Measurements from ENCODE around the gene NECTIN3. TPM values are rescaled to one million over a fixed set of nuclear protein-coding genes. Genes with fewer than 3 reads are reported as not detected.

The NECTIN3 gene, protein sequence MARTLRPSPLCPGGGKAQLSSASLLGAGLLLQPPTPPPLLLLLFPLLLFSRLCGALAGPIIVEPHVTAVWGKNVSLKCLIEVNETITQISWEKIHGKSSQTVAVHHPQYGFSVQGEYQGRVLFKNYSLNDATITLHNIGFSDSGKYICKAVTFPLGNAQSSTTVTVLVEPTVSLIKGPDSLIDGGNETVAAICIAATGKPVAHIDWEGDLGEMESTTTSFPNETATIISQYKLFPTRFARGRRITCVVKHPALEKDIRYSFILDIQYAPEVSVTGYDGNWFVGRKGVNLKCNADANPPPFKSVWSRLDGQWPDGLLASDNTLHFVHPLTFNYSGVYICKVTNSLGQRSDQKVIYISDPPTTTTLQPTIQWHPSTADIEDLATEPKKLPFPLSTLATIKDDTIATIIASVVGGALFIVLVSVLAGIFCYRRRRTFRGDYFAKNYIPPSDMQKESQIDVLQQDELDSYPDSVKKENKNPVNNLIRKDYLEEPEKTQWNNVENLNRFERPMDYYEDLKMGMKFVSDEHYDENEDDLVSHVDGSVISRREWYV
- total RNA-seq, result 3.0 and 4.4 TPM in 2 replicates

DNA sequence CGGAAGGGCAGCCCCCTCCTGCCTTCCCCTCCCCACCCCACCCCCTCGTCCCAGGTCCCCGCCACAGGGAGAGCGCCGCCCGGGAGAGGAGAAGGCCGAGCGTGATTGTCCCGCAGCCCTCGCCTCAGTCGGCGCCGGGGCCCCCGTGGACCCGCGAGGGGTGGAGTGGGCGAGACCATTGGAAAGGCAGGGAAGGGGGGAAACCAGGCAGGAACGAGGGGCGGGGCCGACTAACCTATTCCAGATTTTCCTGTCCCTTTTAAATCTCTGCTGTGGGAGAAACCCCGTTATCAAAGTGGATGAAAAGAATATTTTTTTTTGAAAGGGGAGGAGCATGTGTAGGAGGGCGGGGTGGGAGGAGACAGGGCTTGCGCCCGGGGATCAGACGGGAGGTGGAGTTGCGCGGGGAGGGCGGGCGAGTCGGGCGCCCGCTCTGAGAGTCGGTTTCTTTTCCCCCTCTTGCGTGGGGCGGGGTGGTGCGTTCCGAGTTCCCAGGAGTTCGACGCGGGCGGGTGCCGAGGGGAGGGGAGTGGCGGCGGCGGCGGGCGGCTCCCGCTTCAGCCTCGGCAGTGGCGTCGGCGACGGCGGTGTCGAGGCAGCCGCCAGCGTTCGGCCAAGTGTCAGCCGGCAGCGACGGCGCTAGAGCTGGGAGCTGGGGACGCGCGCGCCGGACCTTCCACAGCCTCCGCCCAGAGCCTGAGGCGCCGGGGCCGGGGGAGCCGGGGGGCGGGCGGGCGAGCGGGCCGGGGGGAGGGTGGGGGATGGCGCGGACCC is at the start of gene NECTIN3:
Gene NECTIN3, plus strand, starts transcription at position 560 of the 774 bp plus-strand sequence. Its CDS starts 202 bp downstream, at position 762.
- no peaks in the 10 kb centered on the region for H3K36me3 Mint-ChIP-seq (ENCODE audit: low read depth)
- H3K27ac Mint-ChIP-seq, result peak within 1 kb of the TSS; percentile 87
- intact Hi-C loops (cut with micrococcal nuclease), result loop anchor here (1.0 to 10.0 kb wide), 6 partner anchors 167 to 903 kb away; partner anchors contain the start of gene ABHD10
- H3K9me3 Mint-ChIP-seq, result no peaks in the 10 kb centered on the region
- H3K4me1 Mint-ChIP-seq, result peaks cover 30% of the 10 kb centered on the region
- H3K27me3 Mint-ChIP-seq, result peaks cover 55% of the 10 kb centered on the region
- peak; percentile 94 for DNase-seq
- peak within 1 kb of the TSS; percentile 94 for H3K4me3 Mint-ChIP-seq

DNA sequence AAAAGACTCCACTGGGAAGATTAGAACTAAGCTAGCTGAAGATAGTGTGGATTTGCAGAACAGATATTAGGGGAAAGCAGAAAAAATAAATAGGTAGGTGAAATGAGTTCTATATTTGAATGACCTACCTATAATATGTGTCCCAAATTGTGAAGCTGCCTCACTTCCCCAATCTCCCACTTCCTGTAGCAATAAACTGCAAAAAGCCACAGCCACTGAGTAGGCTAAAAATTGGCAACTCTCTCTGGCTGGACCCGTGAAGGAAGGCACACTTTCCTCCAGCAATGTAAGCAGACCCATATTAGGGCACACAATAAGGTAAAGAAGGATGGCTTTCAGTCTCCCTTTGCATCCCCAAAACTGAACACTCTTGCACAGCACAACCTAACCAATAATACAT is 43.7 kb upstream of the NECTIN3 start:
- no peaks in the 10 kb centered on the region for H3K4me1 Mint-ChIP-seq
- no peak for DNase-seq
- H3K36me3 Mint-ChIP-seq (ENCODE audit: low read depth), result no peaks in the 10 kb centered on the region
- H3K9me3 Mint-ChIP-seq, result no peaks in the 10 kb centered on the region
- no peak overlapping the region for H3K4me3 Mint-ChIP-seq
- intact Hi-C loops (cut with micrococcal nuclease), result no loop called here
- H3K27me3 Mint-ChIP-seq, result peaks cover 19% of the 10 kb centered on the region
- H3K27ac Mint-ChIP-seq, result no peak overlapping the region

DNA sequence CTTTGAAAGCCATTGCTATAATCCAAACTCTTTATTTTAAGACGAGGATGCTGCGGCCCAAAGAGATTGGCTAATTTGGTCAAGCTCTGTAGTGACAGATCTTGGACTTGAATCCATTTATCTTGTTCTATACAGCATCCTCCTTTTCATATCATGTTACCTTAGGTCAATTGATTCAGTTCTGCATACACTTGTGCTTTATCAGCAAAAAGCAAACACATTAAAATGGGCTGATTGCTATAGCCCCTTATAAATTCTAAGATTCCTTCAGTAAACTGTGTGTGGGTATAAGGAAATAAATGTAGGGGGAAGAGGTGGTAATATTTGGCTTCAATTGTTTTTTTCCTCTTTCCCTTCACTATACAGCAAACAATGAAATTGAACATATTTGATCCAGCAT is 40.1 kb upstream of the NECTIN3 start:
- Mint-ChIP-seq H3K4me3 (no peak overlapping the region), H3K4me1 (no peaks in the 10 kb centered on the region), H3K9me3 (no peaks in the 10 kb centered on the region), H3K27me3 (peaks cover 19% of the 10 kb centered on the region), H3K36me3 (ENCODE audit: low read depth) (no peaks in the 10 kb centered on the region), H3K27ac (no peak overlapping the region)
- no peak for DNase-seq
- intact Hi-C loops (cut with micrococcal nuclease), result no loop called here

DNA sequence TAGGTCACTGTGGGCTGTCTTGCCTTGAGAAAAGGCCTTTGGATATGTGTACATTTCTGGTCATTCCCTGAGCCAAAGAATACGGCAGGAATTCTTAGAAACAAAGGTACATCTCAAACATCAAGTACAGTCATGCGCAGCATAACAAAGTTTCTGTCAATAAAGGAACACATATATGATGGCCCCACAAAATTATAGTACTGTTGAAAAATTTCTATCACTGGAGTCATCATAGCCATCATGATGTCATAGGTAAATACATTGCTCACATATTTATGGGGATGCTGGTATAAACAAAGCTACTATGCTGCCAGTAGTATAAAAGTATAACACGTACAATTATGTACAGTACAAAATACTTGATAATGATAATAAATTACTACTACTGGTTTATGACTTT is 38.9 kb upstream of the NECTIN3 start:
- no peaks in the 10 kb centered on the region for H3K4me1 Mint-ChIP-seq
- intact Hi-C loops (cut with micrococcal nuclease), result no loop called here
- H3K36me3 Mint-ChIP-seq (ENCODE audit: low read depth), result no peaks in the 10 kb centered on the region
- H3K27me3 Mint-ChIP-seq, result peaks cover 15% of the 10 kb centered on the region
- H3K27ac Mint-ChIP-seq, result no peak overlapping the region
- H3K9me3 Mint-ChIP-seq, result peaks cover 7% of the 10 kb centered on the region
- no peak overlapping the region for H3K4me3 Mint-ChIP-seq
- DNase-seq, result no peak

DNA sequence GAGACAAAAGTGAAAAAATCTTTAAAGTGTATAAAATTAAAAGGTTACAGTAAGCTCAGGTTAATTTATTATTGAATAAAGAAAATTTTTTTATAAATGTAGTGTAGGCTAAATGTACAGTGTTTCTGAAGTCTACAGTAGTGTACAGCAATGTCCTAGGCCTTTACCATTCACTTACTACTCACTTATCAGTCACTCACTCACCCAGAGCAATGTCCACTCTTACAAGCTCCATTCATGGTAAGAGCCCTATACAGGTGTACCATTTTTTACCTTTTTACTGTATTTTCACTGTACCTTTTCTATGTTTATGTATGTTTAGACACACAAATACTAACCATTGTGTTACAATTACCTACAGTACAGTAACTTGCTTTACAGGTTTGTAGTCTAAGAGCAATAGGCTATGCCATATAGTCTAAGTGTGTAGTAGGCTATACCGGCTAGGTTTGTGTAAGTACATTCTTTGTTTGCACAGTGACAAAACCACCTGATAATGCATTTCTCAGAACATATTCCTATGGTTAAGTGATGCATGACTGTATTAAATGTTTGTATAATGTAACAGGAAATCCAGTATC is 38.1 kb upstream of the NECTIN3 start:
- Mint-ChIP-seq H3K27ac (no peak overlapping the region), H3K9me3 (peaks cover 11% of the 10 kb centered on the region), H3K4me1 (no peaks in the 10 kb centered on the region), H3K4me3 (no peak overlapping the region), H3K36me3 (ENCODE audit: low read depth) (no peaks in the 10 kb centered on the region), H3K27me3 (peaks cover 12% of the 10 kb centered on the region)
- intact Hi-C loops (cut with micrococcal nuclease), result no loop called here
- DNase-seq, result no peak

DNA sequence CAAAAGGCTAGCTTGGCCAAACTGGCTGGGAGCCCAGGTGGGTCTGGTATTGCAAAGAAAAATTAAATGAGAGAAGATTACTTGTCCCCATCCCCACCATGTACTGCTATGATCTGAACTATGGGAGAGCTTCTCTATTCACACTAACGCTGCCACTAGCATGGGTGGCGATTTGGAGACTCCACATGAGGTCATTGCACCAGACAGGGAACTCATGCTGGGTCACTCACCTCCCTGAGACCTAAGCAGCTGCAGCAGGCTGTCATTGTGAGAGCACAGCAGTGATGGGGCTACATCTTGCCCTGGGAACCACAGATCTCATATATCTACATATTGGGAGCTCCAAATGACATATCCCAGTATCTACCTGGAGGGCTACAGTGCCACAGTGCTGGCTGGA is 36.3 kb upstream of the NECTIN3 start:
- no peaks in the 10 kb centered on the region for H3K36me3 Mint-ChIP-seq (ENCODE audit: low read depth)
- H3K27ac Mint-ChIP-seq, result no peak overlapping the region
- no peaks in the 10 kb centered on the region for H3K4me1 Mint-ChIP-seq
- peaks cover 16% of the 10 kb centered on the region for H3K9me3 Mint-ChIP-seq
- peaks cover 9% of the 10 kb centered on the region for H3K27me3 Mint-ChIP-seq
- DNase-seq, result no peak
- no peak overlapping the region for H3K4me3 Mint-ChIP-seq
- intact Hi-C loops (cut with micrococcal nuclease), result no loop called here

DNA sequence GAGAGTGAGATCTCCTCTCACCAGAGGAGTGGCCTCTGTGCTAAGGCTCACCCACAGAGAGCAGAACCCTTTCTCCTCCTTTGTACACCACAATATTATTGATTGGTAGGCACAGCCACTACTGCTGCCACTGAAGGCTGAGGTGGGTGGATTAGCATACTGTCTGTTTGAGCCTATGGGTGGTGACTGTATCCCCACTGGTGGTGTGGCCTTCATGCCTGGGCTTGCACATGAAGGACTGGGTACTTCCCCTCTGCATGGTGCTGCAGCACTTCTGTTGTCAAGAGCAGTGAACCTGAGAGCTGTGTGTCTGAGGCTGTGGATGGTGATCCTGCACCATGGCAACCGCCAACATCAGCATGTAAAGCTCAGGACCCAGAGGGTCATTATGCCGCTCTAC is 35.7 kb upstream of the NECTIN3 start:
- Mint-ChIP-seq H3K36me3 (ENCODE audit: low read depth) (no peaks in the 10 kb centered on the region), H3K9me3 (peaks cover 16% of the 10 kb centered on the region)

DNA sequence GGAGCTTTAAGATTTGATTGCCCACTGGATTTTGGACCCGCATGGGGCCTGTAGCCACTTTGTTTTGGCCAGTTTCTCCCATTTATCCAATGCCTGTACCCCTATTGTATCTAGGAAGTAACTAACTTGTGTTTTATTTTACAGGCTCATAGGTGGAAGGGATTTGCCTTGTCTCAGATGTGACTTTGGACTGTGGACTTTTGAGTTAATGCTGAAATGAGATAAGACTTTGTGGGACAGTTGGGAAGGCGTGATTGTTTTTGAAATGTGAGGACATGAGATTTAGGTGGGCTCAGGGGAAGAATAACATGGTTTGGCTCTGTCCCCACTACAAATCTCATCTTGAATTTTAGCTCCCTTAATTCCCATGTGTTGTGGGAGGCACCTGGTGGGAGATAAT is 30.7 kb upstream of the NECTIN3 start:
- Mint-ChIP-seq H3K4me1 (no peaks in the 10 kb centered on the region), H3K4me3 (no peak overlapping the region), H3K36me3 (ENCODE audit: low read depth) (no peaks in the 10 kb centered on the region), H3K27ac (no peak overlapping the region), H3K27me3 (peaks cover 5% of the 10 kb centered on the region), H3K9me3 (peaks cover 16% of the 10 kb centered on the region)
- intact Hi-C loops (cut with micrococcal nuclease), result no loop called here
- no peak for DNase-seq

More for the DNA sequence above, 35.7 kb upstream of the NECTIN3 start:
- H3K27me3 Mint-ChIP-seq, result peaks cover 9% of the 10 kb centered on the region
- H3K4me1 Mint-ChIP-seq, result no peaks in the 10 kb centered on the region
- intact Hi-C loops (cut with micrococcal nuclease), result no loop called here
- no peak for DNase-seq
- H3K4me3 Mint-ChIP-seq, result no peak overlapping the region
- no peak overlapping the region for H3K27ac Mint-ChIP-seq

DNA sequence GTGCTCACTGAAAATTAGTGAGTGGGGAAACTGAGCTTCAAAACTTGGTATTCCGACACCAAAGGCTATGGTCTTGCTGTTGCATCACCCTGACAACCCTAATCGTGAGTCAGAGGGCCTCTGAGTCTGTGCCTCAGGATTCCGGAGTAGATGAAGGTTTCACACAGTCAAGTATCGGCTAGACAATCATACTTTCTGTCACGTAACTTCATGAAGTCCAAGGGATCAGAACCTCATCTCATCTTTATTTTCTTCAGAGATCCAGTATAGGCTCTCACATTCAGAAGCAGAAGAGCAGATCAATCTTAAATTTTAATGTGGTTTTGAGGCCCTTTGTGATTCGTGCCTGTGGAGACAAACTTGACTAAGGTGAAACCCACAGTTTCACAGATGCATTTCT is 26.1 kb upstream of the NECTIN3 start:
- Mint-ChIP-seq H3K36me3 (ENCODE audit: low read depth) (no peaks in the 10 kb centered on the region), H3K27me3 (peaks cover 5% of the 10 kb centered on the region), H3K9me3 (no peaks in the 10 kb centered on the region), H3K27ac (no peak overlapping the region), H3K4me3 (no peak overlapping the region), H3K4me1 (no peaks in the 10 kb centered on the region)
- intact Hi-C loops (cut with micrococcal nuclease), result no loop called here
- no peak for DNase-seq

DNA sequence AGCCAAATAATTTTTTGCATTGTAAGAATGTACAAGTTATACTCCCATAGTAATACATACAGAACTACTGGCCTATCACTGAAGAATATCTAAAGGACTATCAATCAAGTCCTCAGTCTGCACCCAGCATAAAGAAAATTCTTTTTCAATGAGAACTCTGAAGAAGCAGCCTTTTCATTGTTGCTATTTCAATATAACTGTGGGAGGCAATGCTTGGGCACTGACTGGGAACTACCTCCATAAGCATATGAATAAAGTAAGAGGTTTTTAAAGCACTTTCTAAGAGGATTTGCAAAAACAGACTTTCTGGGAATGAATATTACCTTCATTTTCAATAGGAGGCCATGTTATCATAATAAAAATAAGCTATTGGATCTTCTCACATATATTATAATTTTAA is 24.6 kb upstream of the NECTIN3 start:
- H3K27me3 Mint-ChIP-seq, result peaks cover 13% of the 10 kb centered on the region
- H3K36me3 Mint-ChIP-seq (ENCODE audit: low read depth), result no peaks in the 10 kb centered on the region
- H3K27ac Mint-ChIP-seq, result no peak overlapping the region
- H3K9me3 Mint-ChIP-seq, result no peaks in the 10 kb centered on the region
- no peak for DNase-seq
- H3K4me1 Mint-ChIP-seq, result no peaks in the 10 kb centered on the region
- intact Hi-C loops (cut with micrococcal nuclease), result no loop called here
- H3K4me3 Mint-ChIP-seq, result no peak overlapping the region

DNA sequence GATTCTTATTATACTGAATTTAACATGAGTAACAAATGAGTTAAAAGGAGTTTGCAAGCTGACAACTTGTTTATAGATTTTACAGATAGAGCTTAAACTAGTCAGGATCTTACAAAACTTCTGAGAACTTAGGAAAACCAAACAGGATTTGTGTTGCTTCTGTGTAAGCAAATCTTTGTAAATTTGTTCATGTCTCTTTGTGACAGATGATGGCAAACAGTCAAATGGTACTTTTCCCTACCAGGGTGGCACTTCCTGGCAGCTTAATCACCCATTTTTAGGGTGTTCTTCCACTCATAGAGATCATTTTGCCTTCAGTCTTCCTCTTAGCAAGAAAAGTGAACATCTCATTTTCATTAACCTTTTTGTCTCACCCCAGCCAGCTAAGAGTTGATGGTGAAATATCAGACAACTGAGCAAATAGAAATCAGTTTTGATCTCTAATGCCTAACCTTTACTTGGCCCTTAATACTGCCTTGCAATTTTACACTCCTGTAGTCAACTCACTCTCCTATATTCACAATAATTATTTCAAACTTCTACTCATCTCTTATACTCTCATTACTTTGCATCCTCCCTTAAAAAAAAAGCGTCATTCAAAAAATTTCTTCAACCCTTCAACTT is 23.7 kb upstream of the NECTIN3 start:
- Mint-ChIP-seq H3K4me1 (no peaks in the 10 kb centered on the region), H3K36me3 (ENCODE audit: low read depth) (no peaks in the 10 kb centered on the region), H3K9me3 (no peaks in the 10 kb centered on the region), H3K4me3 (no peak overlapping the region), H3K27me3 (peaks cover 13% of the 10 kb centered on the region), H3K27ac (no peak overlapping the region)
- DNase-seq, result no peak
- intact Hi-C loops (cut with micrococcal nuclease), result no loop called here

DNA sequence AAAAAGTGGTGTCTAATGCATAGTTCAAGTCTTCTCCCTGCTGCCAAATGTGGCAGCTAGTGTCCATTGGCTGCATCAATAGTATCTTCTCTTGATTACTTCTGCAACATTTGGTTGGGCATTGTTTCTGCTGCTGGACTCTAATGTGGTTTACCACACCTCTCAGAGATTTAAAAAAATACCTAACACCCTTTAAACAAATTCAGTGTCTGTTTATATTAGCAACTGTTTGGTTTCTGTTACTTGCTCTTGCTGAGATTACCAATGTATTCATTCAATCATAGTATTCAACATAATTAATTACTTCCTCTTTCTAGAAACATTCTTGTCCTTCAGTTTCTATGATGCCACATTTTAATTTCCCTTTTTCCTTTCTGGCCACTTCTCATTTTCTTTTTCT is 20.3 kb upstream of the NECTIN3 start:
- Mint-ChIP-seq H3K27me3 (peaks cover 11% of the 10 kb centered on the region), H3K9me3 (no peaks in the 10 kb centered on the region), H3K4me1 (no peaks in the 10 kb centered on the region), H3K36me3 (ENCODE audit: low read depth) (no peaks in the 10 kb centered on the region), H3K27ac (no peak overlapping the region), H3K4me3 (no peak overlapping the region)
- intact Hi-C loops (cut with micrococcal nuclease), result no loop called here
- DNase-seq, result no peak

DNA sequence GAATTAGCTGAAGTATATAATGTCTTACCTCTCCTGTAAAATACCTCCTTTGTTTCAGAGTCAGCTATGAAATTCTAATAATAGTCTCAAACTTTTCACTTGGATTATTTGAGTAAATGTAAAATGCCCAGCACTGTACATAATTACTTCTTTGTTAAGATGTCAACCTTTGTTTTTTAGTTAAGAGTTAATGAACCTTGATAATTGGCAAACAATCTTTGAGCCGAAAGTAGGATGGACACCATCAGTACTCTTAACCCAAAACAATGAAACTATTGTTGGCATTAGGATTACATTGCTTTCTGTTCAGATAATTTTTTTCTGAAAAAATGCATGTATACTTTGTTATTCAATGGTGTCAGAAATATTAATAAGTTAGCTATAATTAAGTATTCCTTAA is 3.0 kb upstream of the NECTIN3 start:
- Mint-ChIP-seq H3K4me3 (no peak overlapping the region), H3K4me1 (peaks cover 25% of the 10 kb centered on the region), H3K27ac (no peak overlapping the region), H3K27me3 (peaks cover 34% of the 10 kb centered on the region), H3K9me3 (no peaks in the 10 kb centered on the region), H3K36me3 (ENCODE audit: low read depth) (no peaks in the 10 kb centered on the region)
- intact Hi-C loops (cut with micrococcal nuclease), result no loop called here
- no peak for DNase-seq

Data from activated CD4-positive, alpha-beta T cell treated with anti-CD3 and anti-CD28 coated beads, Interleukin-2, amount 10 ng/mL, durations not matched to agents 24 days and 14 days (primary cell).